Measurements from ENCODE around the gene TAPT1. TPM values are rescaled to one million over a fixed set of nuclear protein-coding genes. Genes with fewer than 3 reads are reported as not detected.

Gene TAPT1
- polyA plus RNA-seq, 1 donor from 2014 or later: 34.2 TPM

GRCh38 chr4:16171831-16172230 lies 54.4 kb downstream of the TAPT1 start:
- H3K9me3 ChIP-seq (ENCODE audit: low read length): no peaks in the 10 kb centered on the region
- H3K4me2 ChIP-seq (ENCODE audit: low read length): no peak overlapping the region
- TF ChIP-seq POLR2AphosphoS5 (IDR thresholded peaks at IDR 0.05) (no peak), TAF1 (IDR thresholded peaks at IDR 0.05; ENCODE audit: low read depth) (no peak), MXI1 (conservative IDR thresholded peaks at IDR 0.05; ENCODE audit: poor library complexity, severe bottlenecking) (no peak), RAD21 (conservative IDR thresholded peaks at IDR 0.05) (no peak), EZH2 (IDR thresholded peaks at IDR 0.05; ENCODE audit: borderline replicate concordance, insufficient read depth, low read length, poor library complexity, severe bottlenecking) (no peak), CTCF (IDR thresholded peaks at IDR 0.05; ENCODE audit: poor library complexity, severe bottlenecking) (no peak), SMC3 (conservative IDR thresholded peaks at IDR 0.05; ENCODE audit: poor library complexity) (no peak), EP300 (conservative IDR thresholded peaks at IDR 0.05; ENCODE audit: poor library complexity, severe bottlenecking) (no peak), REST (IDR thresholded peaks at IDR 0.05; ENCODE audit: borderline replicate concordance) (no peak)
- H3K79me2 ChIP-seq (replicated peaks; ENCODE audit: insufficient read depth, low read length): no peaks in the 10 kb centered on the region
- H3K27me3 ChIP-seq (ENCODE audit: insufficient read depth, low read depth, low read length): no peaks in the 10 kb centered on the region
- H4K20me1 ChIP-seq (ENCODE audit: insufficient read depth): no peaks in the 10 kb centered on the region
- no peak overlapping the region for H3K9ac ChIP-seq (ENCODE audit: low read length)
- no peak overlapping the region for H2AFZ ChIP-seq (ENCODE audit: low read depth, low read length)
- no peaks in the 10 kb centered on the region for H3F3A ChIP-seq (ENCODE audit: insufficient read depth, low read length, poor library complexity, severe bottlenecking)
- H3K27ac ChIP-seq (ENCODE audit: low read length): no peak overlapping the region
- H3K36me3 ChIP-seq (ENCODE audit: insufficient read depth, low read length): peaks cover 3% of the 10 kb centered on the region
- H3K4me3 ChIP-seq (ENCODE audit: low read length): no peak overlapping the region
- no peaks in the 10 kb centered on the region for H3K9me2 ChIP-seq (ENCODE audit: insufficient read depth, low read length)

GRCh38 chr4:16169490-16169889 lies 56.8 kb downstream of the TAPT1 start:
- H3K79me2 ChIP-seq (replicated peaks; ENCODE audit: insufficient read depth, low read length): no peaks in the 10 kb centered on the region
- no peak overlapping the region for H3K9ac ChIP-seq (ENCODE audit: low read length)
- no peak overlapping the region for H3K4me2 ChIP-seq (ENCODE audit: low read length)
- H3K27me3 ChIP-seq (ENCODE audit: insufficient read depth, low read depth, low read length): no peaks in the 10 kb centered on the region
- peaks cover 3% of the 10 kb centered on the region for H3K36me3 ChIP-seq (ENCODE audit: insufficient read depth, low read length)
- no peaks in the 10 kb centered on the region for H3K9me2 ChIP-seq (ENCODE audit: insufficient read depth, low read length)
- H3K9me3 ChIP-seq (ENCODE audit: low read length): no peaks in the 10 kb centered on the region
- H4K20me1 ChIP-seq (ENCODE audit: insufficient read depth): no peaks in the 10 kb centered on the region
- H3K27ac ChIP-seq (ENCODE audit: low read length): no peak overlapping the region
- no peak overlapping the region for H3K4me3 ChIP-seq (ENCODE audit: low read length)
- H2AFZ ChIP-seq (ENCODE audit: low read depth, low read length): no peak overlapping the region
- TF ChIP-seq TAF1 (IDR thresholded peaks at IDR 0.05; ENCODE audit: low read depth) (no peak), SMC3 (conservative IDR thresholded peaks at IDR 0.05; ENCODE audit: poor library complexity) (no peak), RAD21 (conservative IDR thresholded peaks at IDR 0.05) (no peak), CTCF (IDR thresholded peaks at IDR 0.05; ENCODE audit: poor library complexity, severe bottlenecking) (no peak), EZH2 (IDR thresholded peaks at IDR 0.05; ENCODE audit: borderline replicate concordance, insufficient read depth, low read length, poor library complexity, severe bottlenecking) (no peak), POLR2AphosphoS5 (IDR thresholded peaks at IDR 0.05) (no peak)
- no peaks in the 10 kb centered on the region for H3F3A ChIP-seq (ENCODE audit: insufficient read depth, low read length, poor library complexity, severe bottlenecking)
